Esophagus squamous epithelium (tissue), 4 donors: ENCODE measurements around the gene GPR141.

Experiments
- CTCF ChIP-seq, 6 experiments: fragments of 450-650 bp in 4 of 6; fragments of 200-600 bp in 2 of 6; sonication (generic) in 2 of 6; IDR thresholded peaks; one replicate each; pipeline ENCODE4 v1.5.1; 2016 to 2019; ENCODE audit warnings: antibody characterized with exemption in 6 of 6, mild to moderate bottlenecking in 4 of 6, moderate library complexity in 4 of 6
- POLR2A ChIP-seq, 4 donors: fragments of 450-650 bp; IDR thresholded peaks; one replicate each; pipeline ENCODE4 v1.6.1; 2017; ENCODE audit warnings: antibody characterized with exemption in 4 of 4, mild to moderate bottlenecking in 4 of 4, moderate library complexity in 3 of 4

- no peak for TF ChIP-seq CTCF (IDR thresholded peaks at IDR 0.05)
- TF ChIP-seq POLR2A (IDR thresholded peaks at IDR 0.05): no peak
These were observed 70.0 kb downstream of the GPR141 start for GRCh38 chr7:37753398-37754050.
